RPMI8226 (cell line): ENCODE data around the gene ELANE.

Source experiments
- DNase-seq: peaks from one replicate; pipeline ENCODE4 v3.0.0-alpha.2; 2015

The ELANE gene

GRCh38 chr19:900043-900301 is 47.9 kb downstream of the ELANE start:
- no peak for DNase-seq

GRCh38 chr19:900302-901111 is 48.4 kb downstream of the ELANE start:
- DNase-seq, result no peak

- no peak for DNase-seq
These were observed 49.4 kb downstream of the ELANE start for GRCh38 chr19:901216-902092.

GRCh38 chr19:902093-902370 is 49.9 kb downstream of the ELANE start:
- DNase-seq, result no peak

- DNase-seq, result no peak
These were observed 50.5 kb downstream of the ELANE start for GRCh38 chr19:902446-903226.

GRCh38 chr19:903266-903797 is 51.2 kb downstream of the ELANE start:
- DNase-seq, result no peak

- no peak for DNase-seq
These were observed 52.4 kb downstream of the ELANE start for GRCh38 chr19:904545-904944.
